Head of caudate nucleus (tissue), 42 donors: Measurements from ENCODE around the gene COX6A2.
A peak's percentile ranks its signal among the peaks of the same experiment; 100 is the strongest.

Experiments
- DNase-seq, 42 donors: peaks; one replicate each; pipeline versions ENCODE4 v3.0.0 to v3.0.0-alpha.2; 2020 to 2021; ENCODE audit warnings: mixed read lengths in 7 of 42
- intact Hi-C: fragments of 100-400 bp; cut with DNase I; formaldehyde crosslinking; loops from one replicate; pipeline ENCODE4 v1.15.0; 2022

The COX6A2 gene

GRCh38 chr16:31428279-31428597 is at the start of gene COX6A2:
Gene COX6A2, minus strand, starts transcription at chr16:31428360. Its CDS starts 35 bp downstream, at chr16:31428325.
- intact Hi-C loops: no loop called here
- peak in 1 of 42 donors; percentile 29 for DNase-seq

- DNase-seq: peak in 1 of 42 donors; percentile 27
- intact Hi-C loops: no loop called here
Observed at GRCh38 chr16:31477220-31478216, 49.4 kb upstream of the COX6A2 start.

GRCh38 chr16:31476303-31477219 is 48.4 kb upstream of the COX6A2 start:
- intact Hi-C loops: no loop called here
- peak in 38 of 42 donors; percentile 18 to 74 (median 57) for DNase-seq

GRCh38 chr16:31475946-31476302 is 47.8 kb upstream of the COX6A2 start:
- intact Hi-C loops: no loop called here
- DNase-seq: no peak

GRCh38 chr16:31474773-31475738 is 46.9 kb upstream of the COX6A2 start:
- intact Hi-C loops: no loop called here

GRCh38 chr16:31474173-31474714 is 46.1 kb upstream of the COX6A2 start:
- intact Hi-C loops: no loop called here
- peak in 1 of 42 donors; percentile 18 for DNase-seq

More at GRCh38 chr16:31474773-31475738, 46.9 kb upstream of the COX6A2 start:
- DNase-seq: no peak

- no peak for DNase-seq
- intact Hi-C loops: no loop called here
Observed at GRCh38 chr16:31473264-31473984, 45.3 kb upstream of the COX6A2 start.

- DNase-seq: peak in 2 of 42 donors; percentile 19 to 20
Observed at GRCh38 chr16:31472709-31473203, 44.6 kb upstream of the COX6A2 start.

GRCh38 chr16:31471875-31472708 is 43.9 kb upstream of the COX6A2 start, which contains the start of gene TGFB1I1:
Gene TGFB1I1, plus strand, starts transcription at chr16:31472152. Its CDS starts 37 bp downstream, at chr16:31472189.
- no peak for DNase-seq
- intact Hi-C loops: no loop called here

More at GRCh38 chr16:31472709-31473203, 44.6 kb upstream of the COX6A2 start:
- intact Hi-C loops: no loop called here

- no peak for DNase-seq
- intact Hi-C loops: no loop called here
Observed at GRCh38 chr16:31471241-31471874, 43.2 kb upstream of the COX6A2 start.

- intact Hi-C loops: no loop called here
- DNase-seq: no peak
Observed at GRCh38 chr16:31470615-31471014, 42.5 kb upstream of the COX6A2 start.

GRCh38 chr16:31467858-31468257 is 39.7 kb upstream of the COX6A2 start:
- intact Hi-C loops: no loop called here
- DNase-seq: no peak

GRCh38 chr16:31467151-31467773 is 39.1 kb upstream of the COX6A2 start:
- intact Hi-C loops: no loop called here
- DNase-seq: no peak

- intact Hi-C loops: no loop called here
- DNase-seq: no peak
Observed at GRCh38 chr16:31466381-31466841, 38.3 kb upstream of the COX6A2 start.

- DNase-seq: no peak
Observed at GRCh38 chr16:31465788-31466370, 37.7 kb upstream of the COX6A2 start.

More at GRCh38 chr16:31465788-31466370, 37.7 kb upstream of the COX6A2 start:
- intact Hi-C loops: no loop called here
